Measurements from ENCODE around the gene AP3D1. TPM values are rescaled to one million over a fixed set of nuclear protein-coding genes. Genes with fewer than 3 reads are reported as not detected.

AP3D1 gene
- total RNA-seq, 1 donor: 121 TPM

DNA sequence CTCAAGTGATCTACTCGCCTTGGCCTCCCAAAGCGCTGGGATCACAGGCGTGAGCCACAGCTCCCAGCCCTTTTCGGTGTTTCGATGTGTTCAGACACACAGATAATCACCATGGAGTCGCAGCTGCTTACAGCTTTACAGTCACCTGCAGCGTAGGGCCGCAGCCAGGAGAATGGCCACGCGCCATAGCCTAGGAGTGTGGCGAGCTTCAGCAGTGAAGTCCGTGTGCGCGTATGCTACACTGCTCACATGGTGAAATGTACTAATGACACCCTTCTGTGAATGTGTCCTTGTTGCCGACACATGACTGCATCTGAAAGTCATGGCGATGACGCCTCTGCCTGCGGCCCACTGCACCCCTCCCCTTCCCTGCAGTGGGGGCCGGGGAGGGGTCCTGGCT lies 23.6 kb downstream of the AP3D1 start:
- Histone ChIP-seq H3K27ac (ENCODE audit: low read depth, low read length) (no peak overlapping the region), H3K36me3 (ENCODE audit: insufficient read depth, low read length) (peaks cover 77% of the 10 kb centered on the region), H3K79me2 (ENCODE audit: insufficient read depth, low read length) (peaks cover 72% of the 10 kb centered on the region)

DNA sequence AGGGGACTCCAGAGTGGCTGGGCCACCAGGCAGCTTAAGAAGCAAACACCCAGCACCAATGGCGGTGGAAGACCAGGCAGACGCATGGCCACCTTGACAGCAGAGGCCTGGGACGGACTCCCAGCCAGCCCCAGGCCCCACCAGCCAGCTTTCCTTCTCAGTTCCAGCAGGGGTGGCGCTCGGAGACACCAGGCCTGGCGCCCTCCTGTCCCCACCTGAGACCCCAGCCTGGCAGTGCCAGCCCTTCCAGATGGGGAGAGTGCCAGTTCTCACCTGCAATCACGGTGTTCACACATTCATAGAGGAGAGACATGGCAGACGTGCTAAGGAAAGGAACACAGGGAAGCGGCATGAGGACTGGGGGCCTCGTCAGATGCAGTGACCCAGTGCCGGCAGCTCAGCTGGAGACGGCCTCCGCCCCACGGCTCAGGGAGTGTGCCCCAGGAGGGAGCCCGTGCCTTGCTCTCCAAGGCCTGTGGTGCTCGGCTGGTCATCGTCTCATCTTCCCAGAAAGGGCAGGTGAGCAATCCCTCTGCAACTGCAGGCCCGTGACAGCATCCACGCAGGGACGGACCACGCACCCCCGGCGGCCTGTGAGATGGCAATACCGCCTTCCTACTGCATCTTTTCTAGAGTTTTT lies 24.4 kb downstream of the AP3D1 start:
- Histone ChIP-seq H3K4me2 (ENCODE audit: insufficient read depth, low read length) (no peak overlapping the region), H4K20me1 (ENCODE audit: insufficient read depth, low read length) (peaks cover 63% of the 10 kb centered on the region), H3K27ac (ENCODE audit: low read depth, low read length) (no peak overlapping the region), H3K9me3 (ENCODE audit: low read depth, low read length) (no peaks in the 10 kb centered on the region), H3K4me3 (ENCODE audit: insufficient read depth, low read length) (no peak overlapping the region), H3K79me2 (ENCODE audit: insufficient read depth, low read length) (peaks cover 65% of the 10 kb centered on the region), H3K36me3 (ENCODE audit: insufficient read depth, low read length) (peaks cover 77% of the 10 kb centered on the region), H2AFZ (ENCODE audit: low read length) (no peak overlapping the region), H3K4me1 (ENCODE audit: insufficient read depth, low read length) (no peaks in the 10 kb centered on the region), H3K27me3 (ENCODE audit: insufficient read depth, low read length) (no peaks in the 10 kb centered on the region)
- DNase-seq (ENCODE audit: insufficient read length, low spot score, missing footprints): no peak
- TF ChIP-seq, protein P1, sequence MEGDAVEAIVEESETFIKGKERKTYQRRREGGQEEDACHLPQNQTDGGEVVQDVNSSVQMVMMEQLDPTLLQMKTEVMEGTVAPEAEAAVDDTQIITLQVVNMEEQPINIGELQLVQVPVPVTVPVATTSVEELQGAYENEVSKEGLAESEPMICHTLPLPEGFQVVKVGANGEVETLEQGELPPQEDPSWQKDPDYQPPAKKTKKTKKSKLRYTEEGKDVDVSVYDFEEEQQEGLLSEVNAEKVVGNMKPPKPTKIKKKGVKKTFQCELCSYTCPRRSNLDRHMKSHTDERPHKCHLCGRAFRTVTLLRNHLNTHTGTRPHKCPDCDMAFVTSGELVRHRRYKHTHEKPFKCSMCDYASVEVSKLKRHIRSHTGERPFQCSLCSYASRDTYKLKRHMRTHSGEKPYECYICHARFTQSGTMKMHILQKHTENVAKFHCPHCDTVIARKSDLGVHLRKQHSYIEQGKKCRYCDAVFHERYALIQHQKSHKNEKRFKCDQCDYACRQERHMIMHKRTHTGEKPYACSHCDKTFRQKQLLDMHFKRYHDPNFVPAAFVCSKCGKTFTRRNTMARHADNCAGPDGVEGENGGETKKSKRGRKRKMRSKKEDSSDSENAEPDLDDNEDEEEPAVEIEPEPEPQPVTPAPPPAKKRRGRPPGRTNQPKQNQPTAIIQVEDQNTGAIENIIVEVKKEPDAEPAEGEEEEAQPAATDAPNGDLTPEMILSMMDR (IDR thresholded peaks at IDR 0.05; ENCODE audit: extremely low read depth, low read depth, low read length): no peak

More for the DNA sequence above, 23.6 kb downstream of the AP3D1 start:
- Histone ChIP-seq H2AFZ (ENCODE audit: low read length) (no peak overlapping the region), H4K20me1 (ENCODE audit: insufficient read depth, low read length) (peaks cover 60% of the 10 kb centered on the region), H3K27me3 (ENCODE audit: insufficient read depth, low read length) (no peaks in the 10 kb centered on the region), H3K9me3 (ENCODE audit: low read depth, low read length) (no peaks in the 10 kb centered on the region), H3K4me1 (ENCODE audit: insufficient read depth, low read length) (no peaks in the 10 kb centered on the region), H3K4me3 (ENCODE audit: insufficient read depth, low read length) (no peak overlapping the region), H3K4me2 (ENCODE audit: insufficient read depth, low read length) (no peak overlapping the region)
- TF ChIP-seq, protein P1 (IDR thresholded peaks at IDR 0.05; ENCODE audit: extremely low read depth, low read depth, low read length): no peak
- DNase-seq (ENCODE audit: insufficient read length, low spot score, missing footprints): no peak

DNA sequence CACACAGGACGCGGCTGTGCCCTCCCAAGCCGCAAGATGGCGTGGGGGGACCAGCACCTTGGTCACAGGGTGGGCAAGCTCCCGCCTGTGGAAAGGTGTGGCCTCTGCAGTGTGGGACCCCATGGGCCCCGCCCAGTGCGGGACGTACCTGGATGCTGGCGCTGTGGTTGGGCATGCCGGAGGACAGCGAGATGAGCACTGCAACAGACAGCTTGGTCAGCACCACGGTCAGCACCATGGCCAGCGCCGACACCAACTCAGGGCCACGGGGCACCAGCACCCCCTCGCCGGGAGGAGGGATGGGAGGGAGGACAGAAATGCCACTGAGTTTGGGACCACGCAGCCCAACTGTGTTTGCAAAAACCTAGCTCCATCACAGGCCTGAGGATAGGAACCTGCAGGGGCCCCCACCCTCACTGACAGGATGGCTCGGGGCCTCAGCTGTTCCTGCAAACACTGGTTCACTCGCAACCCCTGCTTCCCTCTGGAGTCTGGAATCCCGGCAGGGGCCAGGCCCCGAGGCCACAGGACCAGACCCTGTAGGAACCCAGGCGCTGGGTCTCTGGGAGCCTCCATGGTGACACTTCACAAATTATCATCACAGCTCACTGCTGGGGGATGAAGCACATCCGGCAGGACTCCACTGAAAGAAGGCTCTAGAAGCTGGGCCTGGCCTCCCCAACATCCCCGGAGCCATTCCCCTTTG lies 27.5 kb downstream of the AP3D1 start:
- Histone ChIP-seq H3K36me3 (ENCODE audit: insufficient read depth, low read length) (peaks cover 78% of the 10 kb centered on the region), H3K4me2 (ENCODE audit: insufficient read depth, low read length) (no peak overlapping the region), H4K20me1 (ENCODE audit: insufficient read depth, low read length) (peaks cover 48% of the 10 kb centered on the region), H3K4me1 (ENCODE audit: insufficient read depth, low read length) (no peaks in the 10 kb centered on the region), H3K27me3 (ENCODE audit: insufficient read depth, low read length) (no peaks in the 10 kb centered on the region), H3K9me3 (ENCODE audit: low read depth, low read length) (no peaks in the 10 kb centered on the region), H3K4me3 (ENCODE audit: insufficient read depth, low read length) (no peak overlapping the region), H3K27ac (ENCODE audit: low read depth, low read length) (no peak overlapping the region), H2AFZ (ENCODE audit: low read length) (no peak overlapping the region), H3K79me2 (ENCODE audit: insufficient read depth, low read length) (peaks cover 41% of the 10 kb centered on the region)
- peak; percentile 96 for DNase-seq (ENCODE audit: insufficient read length, low spot score, missing footprints)
- TF ChIP-seq, protein P1 (IDR thresholded peaks at IDR 0.05; ENCODE audit: extremely low read depth, low read depth, low read length): no peak

DNA sequence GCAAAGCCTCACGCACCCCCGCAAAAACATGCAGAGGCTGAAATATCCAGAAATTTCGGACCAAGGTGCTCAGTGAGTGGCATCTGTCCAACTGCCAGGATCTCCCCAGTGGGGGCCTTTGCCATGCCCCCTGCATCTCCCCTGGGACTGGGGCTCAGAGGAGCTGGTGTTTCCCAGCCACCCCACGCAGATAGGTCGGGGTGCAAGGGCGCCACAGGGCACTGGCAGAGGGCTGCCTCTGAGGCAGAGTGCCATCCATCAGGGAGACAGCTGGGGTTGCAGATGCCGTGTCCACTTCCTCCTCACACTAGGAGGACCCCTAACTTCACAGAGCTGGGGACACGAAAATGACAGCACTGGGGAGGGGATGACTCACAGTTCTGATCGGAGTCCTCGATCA lies 28.4 kb downstream of the AP3D1 start:
- H3K9me3 ChIP-seq (ENCODE audit: low read depth, low read length): no peaks in the 10 kb centered on the region
- no peaks in the 10 kb centered on the region for H3K27me3 ChIP-seq (ENCODE audit: insufficient read depth, low read length)
- H3K4me2 ChIP-seq (ENCODE audit: insufficient read depth, low read length): no peak overlapping the region
- no peaks in the 10 kb centered on the region for H3K4me1 ChIP-seq (ENCODE audit: insufficient read depth, low read length)
- TF ChIP-seq, protein P1 (IDR thresholded peaks at IDR 0.05; ENCODE audit: extremely low read depth, low read depth, low read length): no peak
- peaks cover 84% of the 10 kb centered on the region for H3K36me3 ChIP-seq (ENCODE audit: insufficient read depth, low read length)
- peaks cover 40% of the 10 kb centered on the region for H3K79me2 ChIP-seq (ENCODE audit: insufficient read depth, low read length)
- H2AFZ ChIP-seq (ENCODE audit: low read length): no peak overlapping the region
- H3K4me3 ChIP-seq (ENCODE audit: insufficient read depth, low read length): no peak overlapping the region
- DNase-seq (ENCODE audit: insufficient read length, low spot score, missing footprints): no peak
- no peak overlapping the region for H3K27ac ChIP-seq (ENCODE audit: low read depth, low read length)
- H4K20me1 ChIP-seq (ENCODE audit: insufficient read depth, low read length): peaks cover 46% of the 10 kb centered on the region
